Astrocyte (in vitro differentiated cells and primary cell): ENCODE results near the gene SFTPD. TPM values are rescaled to one million over a fixed set of nuclear protein-coding genes. Genes with fewer than 3 reads are reported as not detected.
A peak's percentile ranks its signal among the peaks of the same experiment; 100 is the strongest.

ENCODE experiments used
- DNase-seq: peaks from one replicate; pipeline ENCODE4 v3.0.0-alpha.2; 2010; ENCODE audit warnings: low read depth
- FAIRE-seq: peaks from 2 replicates; lab custom pipeline; 2011; peaks lifted over from hg19 to GRCh38; lab: Jason Lieb, UNC
- H2AFZ ChIP-seq: 2 replicates; pipeline ENCODE4 v1.6.0; 2012; ENCODE audit warnings: low read depth, low read length, inconsistent platforms
- H3K27ac ChIP-seq: 2 replicates; pipeline ENCODE4 v1.5.1; 2011; ENCODE audit warnings: low read depth, low read length, inconsistent platforms
- H3K27me3 ChIP-seq: 2 replicates; pipeline ENCODE4 v1.6.0; 2011; ENCODE audit warnings: low read length, inconsistent platforms; ENCODE audit not compliant: insufficient read depth
- H3K36me3 ChIP-seq: 2 replicates; pipeline ENCODE4 v1.5.1; 2011; ENCODE audit warnings: low read length, inconsistent platforms; ENCODE audit not compliant: insufficient read depth
- H3K4me1 ChIP-seq: 2 replicates; pipeline ENCODE4 v1.5.1; 2011; ENCODE audit warnings: low read length, inconsistent platforms; ENCODE audit not compliant: insufficient read depth
- H3K4me2 ChIP-seq: 2 replicates; pipeline ENCODE4 v1.6.0; 2012; ENCODE audit warnings: low read length, inconsistent platforms
- H3K4me3 ChIP-seq: 2 replicates; pipeline ENCODE4 v1.5.1; 2011; ENCODE audit warnings: low read depth, mild to moderate bottlenecking, low read length, inconsistent platforms; ENCODE audit not compliant: insufficient read depth
- H3K79me2 ChIP-seq: 2 replicates; pipeline ENCODE4 v1.6.0; 2012; ENCODE audit warnings: mild to moderate bottlenecking, low read length, inconsistent platforms; ENCODE audit not compliant: insufficient read depth
- H3K9ac ChIP-seq: 2 replicates; pipeline ENCODE4 v1.6.0; 2012; ENCODE audit warnings: mild to moderate bottlenecking, low read length, inconsistent platforms
- H3K9me3 ChIP-seq: 2 replicates; pipeline ENCODE4 v1.5.1; 2012; ENCODE audit warnings: low read depth, mild to moderate bottlenecking, low read length, inconsistent platforms; ENCODE audit not compliant: insufficient read depth
- H4K20me1 ChIP-seq: 2 replicates; pipeline ENCODE4 v1.6.0; 2012; ENCODE audit warnings: low read length, inconsistent platforms; ENCODE audit not compliant: insufficient read depth
- H3K27ac Mint-ChIP-seq: one replicate; pipeline ENCODE4 v1.8.0; 2021; ENCODE audit warnings: mild to moderate bottlenecking, mixed read lengths; ENCODE audit not compliant: unreplicated experiment
- H3K27me3 Mint-ChIP-seq: one replicate; pipeline ENCODE4 v1.8.0; 2021; ENCODE audit warnings: low read depth, mixed read lengths; ENCODE audit not compliant: unreplicated experiment
- H3K36me3 Mint-ChIP-seq: one replicate; pipeline ENCODE4 v1.8.0; 2021; ENCODE audit warnings: low read depth, mixed read lengths; ENCODE audit not compliant: unreplicated experiment
- H3K4me1 Mint-ChIP-seq: one replicate; pipeline ENCODE4 v1.8.0; 2021; ENCODE audit warnings: low read depth, mixed read lengths; ENCODE audit not compliant: unreplicated experiment
- H3K4me3 Mint-ChIP-seq: one replicate; pipeline ENCODE4 v1.8.0; 2021; ENCODE audit warnings: mild to moderate bottlenecking, moderate library complexity, mixed read lengths; ENCODE audit not compliant: unreplicated experiment
- H3K9me3 Mint-ChIP-seq: one replicate; pipeline ENCODE4 v1.8.0; 2021; ENCODE audit warnings: mild to moderate bottlenecking, mixed read lengths; ENCODE audit not compliant: unreplicated experiment
- CTCF ChIP-seq: IDR thresholded peaks from 2 replicates; pipeline ENCODE4 v1.5.1; 2011; ENCODE audit warnings: low read depth, mild to moderate bottlenecking, inconsistent platforms, low read length, moderate library complexity; ENCODE audit not compliant: insufficient read depth
- EZH2 ChIP-seq: IDR thresholded peaks from 2 replicates; pipeline ENCODE4 v1.6.1; 2012; ENCODE audit warnings: mild to moderate bottlenecking, low read length, inconsistent platforms; ENCODE audit not compliant: insufficient read depth
- total RNA-seq: library from RNA; stranded (reverse); gene quantifications from 2 replicates; pipeline ENCODE4 v1.2.1, GENCODE V29; 2021

Gene SFTPD
- total RNA-seq, 1 donor from 2014 or later: 0.27 TPM

GRCh38 chr10:79936625-79937615 is 12.0 kb downstream of the SFTPD start:
- no peak overlapping the region for H3K9ac ChIP-seq
- no peak overlapping the region for H3K4me2 ChIP-seq
- no peak overlapping the region for H3K4me3 Mint-ChIP-seq
- no peak overlapping the region for H2AFZ ChIP-seq
- no peaks in the 10 kb centered on the region for H4K20me1 ChIP-seq
- no peak overlapping the region for H3K4me3 ChIP-seq
- H3K9me3 ChIP-seq: no peaks in the 10 kb centered on the region
- DNase-seq: no peak
- H3K79me2 ChIP-seq: no peaks in the 10 kb centered on the region
- no peaks in the 10 kb centered on the region for H3K36me3 ChIP-seq
- H3K4me1 Mint-ChIP-seq: no peaks in the 10 kb centered on the region
- FAIRE-seq: no peak
- TF ChIP-seq EZH2 (no peak), CTCF (no peak)
- no peak overlapping the region for H3K27ac Mint-ChIP-seq
- H3K9me3 Mint-ChIP-seq: no peaks in the 10 kb centered on the region
- H3K27me3 ChIP-seq: peaks cover 3% of the 10 kb centered on the region
- H3K4me1 ChIP-seq: no peaks in the 10 kb centered on the region
- no peaks in the 10 kb centered on the region for H3K36me3 Mint-ChIP-seq
- H3K27ac ChIP-seq: no peak overlapping the region
- H3K27me3 Mint-ChIP-seq: peaks cover 23% of the 10 kb centered on the region

- H3K4me3 Mint-ChIP-seq: no peak overlapping the region
- FAIRE-seq (no peak), DNase-seq (peak; percentile 4)
- no peak for TF ChIP-seq EZH2
- TF ChIP-seq CTCF: no peak
- no peak overlapping the region for H3K27ac Mint-ChIP-seq
- Histone ChIP-seq H4K20me1 (no peaks in the 10 kb centered on the region), H3K27me3 (peaks cover 21% of the 10 kb centered on the region), H3K9me3 (no peaks in the 10 kb centered on the region), H3K4me3 (no peak overlapping the region), H3K79me2 (no peaks in the 10 kb centered on the region), H3K4me1 (no peaks in the 10 kb centered on the region), H3K27ac (no peak overlapping the region), H3K9ac (no peak overlapping the region), H2AFZ (no peak overlapping the region), H3K4me2 (no peak overlapping the region), H3K36me3 (no peaks in the 10 kb centered on the region)
- no peaks in the 10 kb centered on the region for H3K9me3 Mint-ChIP-seq
- peaks cover 32% of the 10 kb centered on the region for H3K27me3 Mint-ChIP-seq
- H3K36me3 Mint-ChIP-seq: no peaks in the 10 kb centered on the region
- H3K4me1 Mint-ChIP-seq: no peaks in the 10 kb centered on the region
Observed at GRCh38 chr10:79933961-79934360, 14.9 kb downstream of the SFTPD start.
